HG03558 (cell line): ENCODE measurements around the gene MID1.

ENCODE experiments used
- ATAC-seq: cut with Tn5 transposase; IDR thresholded peaks from one replicate; pipeline ENCODE4 v1.9.1; 2021; ENCODE audit warnings: moderate number of reproducible peaks; ENCODE audit not compliant: unreplicated experiment; ENCODE audit errors: extremely low read depth

The MID1 gene

DNA sequence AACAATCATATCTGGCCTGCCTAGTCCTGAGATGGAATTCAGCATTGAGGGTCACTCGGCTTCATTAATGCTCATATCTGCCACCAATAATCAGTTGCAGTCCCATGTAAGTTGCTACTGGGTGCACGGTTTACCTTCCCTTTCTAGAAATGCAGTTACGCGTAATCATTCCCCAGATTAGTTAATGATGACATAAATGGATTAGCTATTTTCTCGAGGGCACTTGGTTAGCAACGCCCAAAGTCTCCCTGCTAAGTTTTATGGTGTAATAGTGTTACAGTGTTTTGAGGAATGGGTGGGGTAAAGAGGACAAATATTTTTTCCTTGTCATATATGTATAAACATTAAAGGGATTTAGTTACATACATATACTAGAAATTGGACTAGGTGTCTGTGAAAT, 118.8 kb downstream of the MID1 start:
- no peak for ATAC-seq

DNA sequence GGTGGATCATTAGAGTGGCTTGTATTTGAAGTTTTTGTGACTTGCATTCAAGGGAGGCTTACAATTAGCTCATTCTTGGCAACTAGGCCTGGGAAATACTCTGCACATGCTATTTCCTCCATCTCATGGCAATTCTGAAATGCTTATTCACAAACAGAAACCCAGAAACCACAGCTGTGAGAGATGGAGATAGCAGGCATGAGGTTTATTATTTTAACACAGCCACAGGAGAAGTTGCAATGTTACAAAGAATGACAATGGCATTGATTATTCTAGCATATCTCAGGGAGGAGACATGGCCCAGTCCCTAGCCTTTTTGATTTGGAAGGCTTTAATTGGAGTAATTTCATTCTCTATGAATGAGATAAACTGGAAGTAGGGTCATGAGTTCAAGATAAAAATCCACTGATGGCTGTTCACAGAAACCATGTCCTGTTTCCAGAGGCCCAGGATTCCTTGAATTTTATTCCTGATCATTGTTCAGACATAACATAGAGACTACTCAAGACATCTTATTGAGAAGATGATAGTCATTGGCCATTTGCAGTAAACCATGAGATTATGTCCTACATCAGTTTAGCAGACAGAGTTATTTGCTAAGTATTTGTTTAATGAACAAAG, 123.9 kb downstream of the MID1 start:
- no peak for ATAC-seq

DNA sequence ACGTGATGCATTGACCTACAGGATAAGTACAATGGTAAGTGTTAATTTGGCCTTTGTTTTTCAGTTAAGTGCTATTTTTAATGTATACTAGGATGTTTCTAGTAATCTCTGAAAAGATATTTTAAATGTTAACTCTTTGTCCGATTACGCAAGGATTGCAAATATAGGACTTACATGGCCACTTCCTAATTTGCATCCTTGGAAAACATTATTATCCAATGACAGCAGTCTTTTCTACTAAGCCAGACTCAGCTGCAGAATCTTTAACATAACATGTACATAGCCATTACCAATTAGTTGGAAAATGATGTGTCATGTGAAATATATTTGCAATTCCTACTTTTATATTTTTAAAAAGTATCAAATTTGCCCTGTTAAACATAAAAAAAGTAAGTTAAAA, 124.7 kb downstream of the MID1 start:
- no peak for ATAC-seq

DNA sequence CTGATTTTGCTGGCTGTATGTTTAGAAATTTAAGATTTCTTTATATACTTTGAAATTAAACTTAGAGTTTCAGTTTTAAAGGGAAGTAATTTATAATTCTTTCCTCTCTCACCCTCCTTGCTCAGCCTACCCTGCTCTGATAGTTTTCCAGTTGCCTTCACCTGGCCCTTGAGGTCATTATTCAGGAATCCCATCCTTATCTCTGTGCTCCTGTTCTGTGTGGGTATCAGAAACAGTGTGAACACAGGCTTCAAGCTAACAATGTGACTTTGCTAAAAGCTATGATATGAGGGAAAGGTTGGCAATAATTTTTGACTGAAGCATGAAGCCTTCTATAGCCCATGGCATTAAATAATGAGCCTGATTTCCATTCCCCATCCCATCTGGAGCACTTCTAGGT, 128.1 kb downstream of the MID1 start:
- no peak for ATAC-seq

DNA sequence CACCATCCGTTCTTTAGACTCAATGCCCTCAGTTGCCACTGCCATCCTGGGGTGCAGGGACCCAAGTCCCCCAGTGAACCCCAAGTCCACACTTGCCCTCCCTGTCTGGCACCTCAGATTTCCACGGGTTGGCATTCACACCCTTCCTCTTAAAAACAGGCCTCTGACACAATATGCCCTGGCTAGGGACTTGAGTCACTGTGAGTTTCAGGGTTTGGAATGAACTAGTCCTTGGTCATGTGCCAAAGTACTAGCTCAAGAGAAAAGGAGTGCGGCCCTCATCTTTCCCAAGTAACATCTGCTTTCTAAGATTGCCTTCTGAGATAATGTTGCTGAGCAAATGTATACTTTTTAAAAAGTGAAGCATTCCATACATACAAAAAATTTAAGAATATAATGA, 134.0 kb downstream of the MID1 start:
- no peak for ATAC-seq

DNA sequence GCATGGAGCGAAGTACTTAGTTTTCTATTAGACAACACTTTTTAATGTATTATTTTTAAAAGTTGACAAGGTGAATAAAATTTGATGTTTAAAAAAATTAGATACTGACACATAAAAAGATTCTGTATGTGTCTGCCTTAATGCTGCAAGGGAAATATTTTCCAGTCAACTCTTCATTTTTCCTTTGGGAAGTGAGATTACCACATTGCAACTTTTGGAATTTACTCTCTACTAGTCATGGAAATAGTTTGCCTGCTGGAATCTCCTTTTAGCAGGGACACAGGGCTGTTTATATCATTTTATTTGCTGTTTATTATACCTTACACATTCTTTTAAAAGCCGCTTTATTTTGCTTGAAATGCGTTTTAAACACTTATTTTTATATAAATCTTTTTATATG, 135.1 kb downstream of the MID1 start:
- no peak for ATAC-seq

DNA sequence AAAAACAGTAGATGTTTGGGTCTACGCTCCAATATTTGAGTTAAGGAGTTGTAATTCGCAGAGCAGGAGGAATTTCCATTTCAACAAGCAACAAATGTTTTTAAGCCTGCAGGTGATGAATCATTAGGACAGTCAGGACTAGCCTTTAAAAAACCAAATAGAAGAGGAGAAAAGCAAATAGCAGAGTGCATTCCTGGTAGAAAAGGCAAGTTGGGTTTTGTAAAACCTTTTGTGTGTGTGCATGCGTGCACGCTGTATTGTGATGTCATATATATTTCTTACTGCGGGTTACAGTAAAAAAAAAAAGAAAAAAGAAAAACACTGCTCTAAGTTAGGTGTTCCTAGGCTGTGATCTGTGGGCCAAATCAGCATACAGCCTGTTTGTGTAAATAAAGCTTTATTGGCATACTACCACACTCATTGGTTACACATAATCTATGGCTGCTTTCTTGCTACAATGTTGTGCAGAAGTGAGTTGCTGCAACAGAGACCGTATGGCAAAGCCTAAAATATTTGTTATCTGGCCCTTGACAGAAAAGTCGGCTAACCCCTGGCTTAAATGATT, 135.6 kb downstream of the MID1 start:
- no peak for ATAC-seq

DNA sequence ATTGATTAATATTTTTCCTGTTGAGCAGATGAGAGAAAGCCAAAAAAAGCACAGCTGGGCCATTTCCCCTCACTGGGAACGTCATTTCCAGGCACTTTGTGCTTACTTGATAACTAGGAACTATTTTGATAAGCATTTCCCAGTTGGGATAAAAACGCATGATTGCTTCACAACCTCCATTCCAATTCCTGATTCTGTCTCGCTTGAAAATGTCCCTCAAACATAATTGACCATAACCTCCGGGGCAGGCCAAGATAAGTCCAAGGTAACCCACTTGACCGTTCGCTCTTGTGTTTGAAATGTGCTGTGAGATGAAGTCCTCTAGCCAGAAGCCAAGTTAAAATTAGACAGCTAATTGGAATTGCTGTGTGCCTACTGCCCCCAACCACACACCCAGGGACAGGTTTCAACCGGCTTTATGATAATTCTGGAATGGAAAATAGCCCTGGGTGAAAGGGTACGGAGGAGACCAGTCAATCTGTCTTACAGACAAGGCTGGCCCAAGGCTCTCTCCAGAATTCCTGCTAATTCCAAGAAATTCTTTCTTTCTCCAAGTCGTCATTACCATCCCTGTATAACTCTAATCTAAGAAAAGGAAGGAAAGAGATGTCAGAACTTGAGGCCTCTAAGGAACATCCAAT, 137.1 kb downstream of the MID1 start:
- ATAC-seq = no peak

DNA sequence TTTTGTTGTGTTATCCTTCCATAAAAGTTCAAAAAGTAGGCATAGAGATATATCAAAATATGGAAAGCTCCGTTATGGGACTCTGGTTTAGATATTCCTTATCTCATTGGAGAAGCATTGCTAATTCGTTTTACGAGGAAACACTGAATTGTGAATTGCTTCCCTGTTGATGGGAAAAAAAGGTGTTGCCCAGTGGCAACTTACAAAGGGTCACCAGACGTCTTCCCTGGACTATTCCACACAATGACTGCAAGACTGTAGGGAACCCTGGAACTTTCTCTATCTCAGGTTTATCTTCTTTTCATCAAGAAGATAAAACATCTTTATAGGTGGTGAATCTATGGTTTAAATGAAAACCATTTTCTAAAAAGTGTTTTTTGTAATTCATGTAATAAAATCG, 137.7 kb downstream of the MID1 start:
- ATAC-seq = no peak

DNA sequence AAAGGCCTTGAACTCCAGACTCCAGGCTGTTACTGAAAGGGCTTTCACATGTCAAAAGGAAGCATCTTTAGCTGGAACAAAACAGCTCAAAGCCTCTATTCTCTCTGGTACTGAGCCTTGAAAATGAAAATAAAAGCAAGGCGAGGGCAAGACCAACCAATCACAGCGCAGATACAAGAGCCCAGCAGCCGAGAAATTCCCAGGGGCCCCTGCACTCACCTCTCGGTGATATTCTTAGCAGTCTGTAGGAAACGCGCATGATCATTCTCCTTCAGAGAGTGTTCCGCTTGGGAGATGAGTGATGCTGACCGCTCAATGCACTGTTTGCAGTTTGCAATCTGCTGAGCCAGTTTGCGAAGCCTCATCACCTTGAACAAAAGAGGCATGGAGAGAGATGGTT, 138.1 kb downstream of the MID1 start:
- peak; percentile 61 for ATAC-seq

DNA sequence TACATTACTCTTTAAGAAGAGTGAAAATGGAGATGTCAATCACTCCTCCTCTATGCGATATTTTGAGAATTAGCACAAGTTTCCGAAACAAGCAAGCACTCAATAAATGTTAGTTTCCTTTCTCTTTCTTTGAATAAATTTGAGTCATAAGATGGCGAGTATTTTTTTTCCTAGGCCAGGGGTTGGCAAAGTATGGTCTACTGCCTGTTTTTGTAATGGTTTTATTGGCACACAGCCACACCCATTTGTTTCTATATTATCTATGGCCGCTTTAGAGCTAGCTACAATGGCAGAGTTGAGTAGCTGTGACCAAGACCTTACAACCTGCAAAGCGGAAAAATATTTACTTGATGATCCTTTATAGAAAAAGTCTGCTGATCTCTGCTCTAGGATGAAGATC, 139.5 kb downstream of the MID1 start:
- ATAC-seq = no peak

DNA sequence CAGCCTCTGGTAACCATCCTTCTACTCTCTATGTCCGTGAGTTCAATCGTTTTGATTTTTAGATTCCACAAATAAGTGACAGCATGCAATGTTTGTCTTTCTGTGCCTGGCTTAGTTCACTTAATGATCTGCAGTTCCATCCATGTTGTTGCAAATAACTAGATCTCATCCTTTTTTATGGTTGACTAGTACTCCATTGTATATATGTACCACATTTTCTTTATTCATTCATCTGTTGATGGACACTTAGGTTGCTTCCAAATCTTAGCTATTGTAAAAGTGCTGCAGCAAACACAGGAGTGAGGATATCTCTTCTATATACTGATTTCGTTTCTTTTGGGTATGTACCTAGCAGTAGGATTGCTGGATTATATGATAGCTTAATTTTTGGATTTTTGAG, 140.9 kb downstream of the MID1 start:
- no peak for ATAC-seq

DNA sequence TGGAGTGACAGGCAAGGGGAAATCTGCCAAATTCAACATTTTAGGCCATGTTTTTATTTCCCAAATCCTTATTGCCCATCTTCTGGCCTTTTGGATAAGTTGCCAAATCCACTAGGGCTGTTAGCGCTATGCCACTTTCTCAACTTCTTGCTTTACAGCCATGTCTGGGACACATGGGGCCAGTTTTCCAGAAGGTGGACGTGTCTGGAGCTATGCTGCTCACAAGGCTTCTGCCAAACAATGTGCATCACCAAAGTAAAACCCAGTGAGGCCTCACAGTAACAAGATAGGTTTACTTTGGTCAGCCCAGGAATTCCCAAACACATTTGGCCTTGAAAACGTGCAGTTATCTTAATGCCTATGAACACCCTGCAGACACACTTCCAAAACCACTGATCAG, 142.9 kb downstream of the MID1 start:
- no peak for ATAC-seq

DNA sequence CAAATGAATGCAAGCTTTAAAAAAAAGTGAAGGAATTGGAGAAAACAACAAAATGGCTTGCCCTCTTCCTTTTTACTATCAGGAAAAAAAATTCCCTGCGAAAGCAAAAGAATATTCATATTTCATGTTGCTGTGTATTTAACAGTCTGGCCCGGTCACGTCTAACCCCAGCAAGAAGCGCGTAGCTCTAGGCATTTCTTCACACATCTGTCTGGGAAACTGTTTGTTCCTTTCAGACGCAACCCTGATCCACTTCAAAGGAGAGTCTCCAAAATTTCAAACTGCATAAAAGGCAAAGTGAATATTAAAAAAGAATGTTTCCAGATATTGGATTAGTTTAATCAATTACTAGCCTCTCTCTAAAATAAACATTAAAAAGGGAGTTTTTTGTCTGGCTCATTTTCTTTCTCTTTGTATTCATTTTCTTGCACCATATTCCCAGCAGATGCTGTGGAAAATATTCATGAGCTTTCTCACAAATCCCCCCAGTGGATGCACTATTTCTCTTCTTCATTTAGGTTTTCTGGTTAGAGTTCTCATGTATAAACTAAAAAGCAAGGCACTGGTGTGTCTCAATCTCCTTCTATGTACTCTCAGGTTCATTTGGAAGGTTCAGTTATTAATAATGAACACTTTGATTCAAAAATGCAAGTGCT, 145.3 kb downstream of the MID1 start:
- no peak for ATAC-seq

DNA sequence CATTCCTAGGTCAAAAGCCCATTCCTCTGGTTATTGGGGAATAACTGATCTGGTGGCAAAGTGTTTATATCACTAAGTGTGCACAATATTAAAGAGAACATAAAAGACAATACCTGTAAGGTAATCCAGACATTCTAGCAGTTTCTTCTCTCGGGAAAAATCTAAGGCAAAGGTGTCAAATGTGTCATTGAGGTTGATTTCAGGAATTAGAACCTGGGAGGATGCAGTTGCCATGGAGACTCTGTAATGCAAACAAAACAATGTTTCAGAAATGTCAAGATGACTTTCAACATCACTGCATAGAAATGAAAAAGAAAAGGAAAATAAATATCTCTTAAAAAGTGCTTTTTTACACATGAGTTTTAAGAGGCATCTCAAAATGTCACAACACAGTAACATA, 145.9 kb downstream of the MID1 start:
- no peak for ATAC-seq

DNA sequence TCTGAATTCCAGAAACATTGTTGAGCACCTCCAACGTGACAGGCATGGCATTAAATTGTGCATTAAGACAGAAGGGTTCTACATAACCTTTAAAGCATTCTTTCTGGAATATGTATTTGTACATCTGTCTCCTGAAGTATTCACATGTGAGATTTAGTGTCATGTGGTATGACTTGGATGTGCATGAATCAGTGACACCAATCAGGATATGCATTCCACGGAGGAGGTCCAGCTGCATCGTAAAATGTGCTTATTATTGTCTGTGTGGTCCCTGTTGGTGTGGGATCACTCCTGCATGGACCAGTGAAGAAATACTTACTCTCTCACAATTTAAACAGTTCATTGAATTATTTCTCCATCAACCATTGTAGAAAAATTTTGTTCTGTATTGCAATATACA, 149.0 kb downstream of the MID1 start:
- ATAC-seq = no peak

DNA sequence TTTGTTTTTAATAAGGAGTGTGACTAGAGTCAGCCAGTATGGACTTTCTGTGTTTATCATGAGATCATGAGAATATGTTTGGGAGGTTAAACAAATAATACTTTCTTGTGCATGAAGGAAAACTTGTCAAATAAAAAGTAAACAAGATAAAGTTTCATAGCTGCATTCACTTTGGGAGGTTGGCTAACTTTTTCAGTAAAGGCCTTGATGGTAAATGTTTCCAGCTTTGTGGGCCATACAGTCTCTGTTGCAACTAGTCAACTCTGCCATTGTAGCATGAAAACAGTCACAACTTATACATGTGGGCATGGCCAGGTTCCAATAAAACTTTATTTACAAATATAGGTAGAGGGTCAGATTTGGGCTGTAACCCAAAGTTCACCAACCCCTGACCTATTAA, 150.4 kb downstream of the MID1 start:
- ATAC-seq = no peak

DNA sequence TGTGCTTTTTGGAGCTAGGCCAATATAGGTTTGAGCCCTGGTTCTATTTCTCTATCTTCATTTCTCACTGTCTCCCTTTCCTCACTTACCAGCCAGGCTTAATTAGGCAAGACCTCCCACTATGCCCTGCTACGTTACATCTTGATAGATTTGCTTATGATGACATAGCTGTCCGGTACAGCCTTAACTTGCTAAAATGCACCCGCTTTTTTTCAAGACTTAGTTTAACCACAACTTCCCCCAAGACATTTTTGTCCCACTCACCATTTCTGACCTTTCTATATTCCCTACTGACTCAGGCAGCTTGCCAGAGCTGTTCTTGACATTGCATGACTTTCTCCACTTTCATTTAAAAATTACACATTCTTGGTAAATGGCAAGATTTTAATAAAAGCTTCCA, 152.6 kb downstream of the MID1 start:
- ATAC-seq = no peak

DNA sequence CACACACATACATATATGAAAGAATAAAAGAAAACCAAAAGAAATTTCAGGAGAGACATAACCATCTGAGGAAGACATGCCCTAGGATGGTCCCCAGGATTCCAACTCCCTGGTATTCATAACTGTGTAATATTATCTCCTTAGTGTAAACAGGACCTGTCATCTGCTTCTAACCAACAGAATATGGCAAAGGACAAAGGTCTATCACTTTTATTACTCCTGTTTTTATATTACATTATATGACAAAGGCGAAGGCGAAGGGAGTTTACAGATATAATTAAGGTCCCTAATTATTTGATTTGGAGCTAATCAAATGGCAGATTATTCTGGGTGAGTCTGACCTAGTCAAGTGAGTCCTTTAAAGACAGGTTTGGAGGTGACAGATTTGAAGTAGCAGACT, 155.1 kb downstream of the MID1 start:
- no peak for ATAC-seq

DNA sequence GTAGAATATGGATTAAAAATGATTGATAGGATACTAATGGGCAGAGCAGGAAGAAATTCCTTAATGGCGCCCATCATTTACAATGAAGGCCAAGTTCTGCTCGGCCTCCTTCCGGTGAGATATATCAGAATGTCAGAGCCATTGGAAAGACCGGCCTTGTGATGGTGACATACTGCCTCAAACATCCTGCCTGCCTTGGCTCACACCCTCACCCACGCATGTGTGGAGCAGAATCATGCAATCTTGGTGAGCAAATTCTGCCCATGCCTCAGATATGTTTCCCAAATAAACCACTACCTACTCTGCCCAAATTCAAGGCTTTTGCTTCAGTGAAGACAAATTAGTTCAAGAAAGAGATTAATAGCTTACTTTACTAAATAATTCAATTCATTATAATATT, 163.3 kb downstream of the MID1 start:
- no peak for ATAC-seq

DNA sequence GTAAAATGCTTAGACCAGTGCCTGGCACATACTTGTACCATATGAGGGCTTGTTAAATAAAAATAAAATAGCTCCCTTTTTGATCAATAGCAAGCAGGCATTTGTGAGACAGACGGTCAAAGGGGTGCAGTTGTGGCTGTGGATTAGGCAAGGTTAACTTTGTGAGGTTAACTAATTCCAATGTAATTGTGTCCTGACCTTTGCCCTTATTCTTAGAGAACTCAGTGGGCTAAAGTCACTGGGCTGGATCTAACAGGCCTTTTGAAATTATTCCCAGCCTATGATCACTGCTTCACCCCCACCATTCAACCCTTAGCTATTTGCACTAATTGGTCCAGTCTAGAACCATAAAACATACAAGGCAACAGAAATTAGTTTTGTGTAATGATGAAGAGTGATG, 166.4 kb downstream of the MID1 start:
- no peak for ATAC-seq

DNA sequence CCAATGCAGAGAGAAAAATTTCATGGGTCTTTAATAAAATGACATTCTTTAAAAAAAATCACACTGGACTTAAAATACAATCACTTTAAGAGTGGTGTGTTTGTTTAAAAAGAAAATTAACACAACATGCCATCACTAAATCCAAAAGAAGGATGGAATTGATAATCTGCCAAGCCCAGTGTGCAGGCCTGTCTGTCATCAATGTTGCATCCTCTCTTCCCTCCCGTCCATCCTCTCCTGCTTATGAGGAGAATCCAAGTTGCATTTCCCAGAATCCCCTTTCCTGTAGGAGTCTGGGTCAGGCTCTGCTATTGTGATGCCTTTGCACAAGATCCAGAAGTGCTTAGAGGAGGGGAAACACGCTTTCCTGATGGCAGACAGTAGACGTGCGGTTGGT, 169.4 kb downstream of the MID1 start:
- no peak for ATAC-seq
